Suppressor macrophage treated with lipopolysaccharide for 1 hour (primary cell): Measurements from ENCODE around the gene MKRN3.
"Not testable (repeated sequence)": the region's sequence is repeated elsewhere in the genome, so short reads cannot be mapped to it uniquely, and the experiment has no call there.

Experiments
- DNase-seq, 3 donors: peaks; one replicate each; pipeline ENCODE4 v3.0.0-alpha.2; 2020 to 2022

The MKRN3 gene

GRCh38 chr15:23589012-23589411 is 23.5 kb downstream of the MKRN3 start:
- DNase-seq, result no peak

- no peak for DNase-seq
These were observed 28.8 kb downstream of the MKRN3 start for GRCh38 chr15:23594252-23594770.

GRCh38 chr15:23595368-23595767 is 29.9 kb downstream of the MKRN3 start:
- no peak for DNase-seq

GRCh38 chr15:23596736-23597135 is 31.3 kb downstream of the MKRN3 start:
- DNase-seq, result no peak

- DNase-seq, result not testable (repeated sequence)
These were observed 31.8 kb downstream of the MKRN3 start for GRCh38 chr15:23597278-23597677.

- DNase-seq, result no peak
These were observed 33.6 kb downstream of the MKRN3 start for GRCh38 chr15:23599053-23599452.

- no peak for DNase-seq
These were observed 36.6 kb downstream of the MKRN3 start for GRCh38 chr15:23602124-23602523.

GRCh38 chr15:23606226-23606625 is 40.8 kb downstream of the MKRN3 start:
- DNase-seq, result no peak

GRCh38 chr15:23616536-23616935 is 51.1 kb downstream of the MKRN3 start:
- no peak for DNase-seq
